ENCODE measurements around the gene CCR5AS.

GRCh38 chr3:46395766-46396530 is 10.9 kb downstream of the CCR5AS start:
- TF ChIP-seq CTCF (IDR thresholded peaks at IDR 0.05) (no peak), POLR2A (IDR thresholded peaks at IDR 0.05) (no peak)

Data from testis (tissue), 2 donors.